NCI-H748 (cell line): ENCODE data around the gene UBE2G2.

Experiments
- DNase-seq: peaks from one replicate; lab custom pipeline; 2025; ENCODE audit not compliant: unreplicated experiment; lab: John Stamatoyannopoulos, UW

Gene UBE2G2

DNA sequence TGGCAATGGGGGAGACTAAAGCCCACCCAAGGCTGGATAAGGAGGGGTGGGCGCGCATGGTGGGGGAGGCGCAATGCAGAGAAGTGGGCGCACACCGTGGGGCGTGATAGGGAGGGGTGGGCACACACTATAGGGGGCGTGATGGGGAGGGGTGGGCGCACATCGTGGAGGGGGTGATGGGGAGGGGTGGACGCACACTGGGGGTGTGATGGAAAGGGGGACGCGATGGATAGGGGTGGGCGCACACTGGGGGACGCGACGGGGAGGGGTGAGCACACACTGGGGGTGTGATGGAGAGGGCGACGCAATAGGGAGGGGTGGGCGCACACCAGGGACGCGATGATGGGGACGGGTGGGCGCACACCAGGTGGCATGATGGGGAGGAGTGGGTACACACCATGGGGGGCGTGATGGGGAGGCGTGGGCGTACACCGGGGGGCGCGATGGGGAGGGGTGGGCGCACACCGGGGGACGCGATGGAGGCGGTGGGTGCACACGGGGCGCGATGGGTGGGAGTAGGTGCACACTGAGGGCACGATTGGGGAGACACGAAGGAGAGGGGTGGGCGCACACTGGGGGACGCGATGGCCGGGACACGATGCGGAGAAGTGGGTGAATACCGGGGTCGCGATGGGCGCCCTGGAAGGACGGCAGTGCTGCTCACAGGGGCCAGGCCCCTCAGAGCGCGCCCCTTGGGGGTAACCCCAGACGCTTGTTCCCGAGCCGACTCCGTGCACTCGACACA lies 15.3 kb upstream of the UBE2G2 start:
- no peak for DNase-seq

DNA sequence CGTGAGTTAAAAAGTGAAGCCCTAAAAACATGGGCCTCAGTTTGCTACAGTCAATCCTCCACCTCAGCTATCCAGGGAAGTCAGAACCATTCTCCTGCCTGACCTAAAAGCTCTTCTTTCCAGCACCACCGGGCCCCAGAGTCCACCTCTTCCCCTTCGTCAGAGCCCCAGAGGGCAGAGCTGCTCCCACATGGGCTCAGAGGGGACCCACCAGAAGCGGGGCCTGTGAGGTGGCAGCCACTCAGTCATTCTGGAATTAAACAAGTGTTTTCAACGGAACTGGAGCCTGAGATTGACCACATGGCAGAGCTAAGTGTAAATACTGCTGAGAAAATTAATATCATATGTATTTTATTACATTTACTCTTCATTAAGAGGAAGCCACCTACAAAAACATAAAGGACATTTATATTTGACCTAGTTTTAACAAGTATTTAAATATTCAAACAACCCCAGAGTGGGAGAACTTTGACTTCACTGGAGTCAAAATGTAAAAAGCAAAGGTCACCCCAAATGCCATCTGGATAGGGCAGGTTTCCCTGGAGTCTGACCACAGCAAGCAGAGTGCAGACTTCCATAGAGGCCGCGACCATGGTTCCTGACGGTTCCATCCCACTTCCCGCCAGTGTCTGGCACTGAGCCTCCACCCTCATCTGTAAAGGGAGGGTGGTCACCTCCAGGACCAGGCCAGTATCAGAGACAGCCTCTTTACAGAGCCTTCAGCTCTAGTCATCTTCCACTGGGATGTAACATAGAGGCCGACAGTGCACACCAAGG lies 14.4 kb upstream of the UBE2G2 start:
- DNase-seq = peak; percentile 9

DNA sequence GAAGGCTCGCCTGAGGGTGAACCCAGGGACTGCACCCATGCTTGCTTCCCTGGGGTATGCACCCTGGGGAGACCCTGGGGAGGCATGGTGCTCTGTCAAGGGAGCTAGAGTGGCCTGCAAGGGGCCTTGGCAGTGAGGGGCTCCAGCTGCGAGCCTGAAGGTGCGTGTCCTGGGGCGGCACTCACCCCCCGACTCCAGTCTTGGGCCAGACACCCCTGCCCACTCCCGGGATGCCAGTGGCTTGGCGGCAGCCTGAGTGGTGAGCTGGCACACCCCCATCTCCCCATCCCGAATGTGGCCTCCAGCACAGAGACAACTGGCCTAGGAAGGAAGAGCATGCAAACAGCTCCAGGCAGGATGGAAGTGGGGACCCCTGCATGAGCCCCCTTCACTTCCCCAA lies 13.6 kb upstream of the UBE2G2 start:
- no peak for DNase-seq

DNA sequence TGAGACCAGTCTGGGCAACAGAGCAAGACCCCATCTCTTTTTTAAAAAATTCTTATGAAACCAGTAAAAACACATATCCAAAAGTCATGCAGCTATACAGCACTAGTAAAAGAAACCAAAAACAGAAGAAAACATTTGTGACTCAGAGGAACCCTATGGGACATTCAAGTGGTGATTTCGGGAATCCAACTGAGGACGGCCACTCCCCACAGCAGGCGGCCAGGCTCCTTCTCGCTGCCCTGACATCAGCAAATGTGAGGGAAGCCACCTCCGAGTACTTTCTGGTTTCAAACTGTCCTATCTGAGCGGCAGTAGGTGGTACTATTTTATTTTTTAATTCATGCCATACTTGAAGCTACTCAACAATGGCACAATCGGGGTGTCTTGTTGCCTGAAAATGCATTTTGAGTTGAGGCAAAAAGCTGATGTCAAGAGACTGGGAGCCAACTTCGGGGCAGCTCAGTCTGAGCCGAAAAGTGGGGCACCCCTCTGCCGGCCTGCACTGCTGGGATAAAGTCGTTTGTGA lies 12.9 kb upstream of the UBE2G2 start:
- no peak for DNase-seq

DNA sequence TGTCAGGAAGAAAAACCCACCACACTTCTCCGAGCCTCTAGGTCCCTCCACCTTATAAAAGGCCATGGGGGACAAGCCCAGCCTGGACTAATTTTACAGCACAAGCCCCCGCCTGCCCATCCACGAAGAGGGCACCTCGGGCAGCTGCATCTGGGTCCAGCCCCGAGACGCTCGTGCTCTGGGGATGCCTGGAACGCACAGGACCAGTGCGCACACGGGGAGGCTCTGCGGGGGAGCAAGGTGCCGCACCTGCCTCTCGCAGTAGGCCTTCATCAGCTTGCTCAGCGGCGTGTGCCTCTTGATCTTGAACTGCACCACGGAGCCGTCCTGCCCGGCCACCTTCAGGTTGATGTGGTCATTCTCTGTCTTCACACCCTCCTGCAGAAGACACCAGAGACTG lies 12.1 kb upstream of the UBE2G2 start:
- DNase-seq = no peak

DNA sequence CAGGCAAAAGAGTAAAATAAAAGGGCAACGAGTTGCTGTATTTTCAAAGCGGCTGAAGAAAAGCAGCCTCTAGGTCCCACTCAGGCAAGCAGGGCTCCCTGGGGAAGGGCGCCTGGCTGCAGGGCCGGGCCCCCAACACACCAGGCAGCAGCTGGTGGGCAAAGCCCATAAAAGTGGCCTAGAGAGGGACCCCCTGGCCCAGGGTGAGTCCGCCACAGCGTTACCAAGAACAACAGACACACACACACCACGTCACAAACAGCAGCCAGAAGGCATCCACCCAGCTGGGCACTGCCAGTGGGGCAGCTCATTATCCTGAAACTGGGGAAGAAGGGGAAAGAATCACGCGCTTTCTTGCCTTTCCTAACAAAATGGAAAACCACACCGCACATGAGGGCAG lies 11.5 kb upstream of the UBE2G2 start:
- DNase-seq = no peak

DNA sequence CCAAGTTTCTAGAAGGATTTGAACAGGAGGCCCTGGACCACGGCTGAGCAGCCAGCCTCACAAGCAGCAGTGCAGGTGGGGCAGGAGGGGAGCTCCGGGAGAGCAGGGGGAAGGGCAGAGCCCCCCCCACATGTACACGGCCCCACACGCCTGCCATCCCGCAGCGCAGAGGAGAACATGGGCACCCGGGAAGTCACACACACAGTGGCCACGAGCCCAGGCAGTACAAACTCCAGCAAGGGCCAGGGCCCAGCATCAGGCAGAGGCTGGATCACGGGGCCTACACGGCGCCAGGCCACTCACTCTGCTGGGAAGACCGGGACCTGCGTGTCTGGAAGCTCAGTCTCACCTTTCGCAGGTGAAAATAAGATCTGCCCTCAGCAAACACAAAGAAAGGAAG lies 11.0 kb upstream of the UBE2G2 start:
- DNase-seq = no peak

DNA sequence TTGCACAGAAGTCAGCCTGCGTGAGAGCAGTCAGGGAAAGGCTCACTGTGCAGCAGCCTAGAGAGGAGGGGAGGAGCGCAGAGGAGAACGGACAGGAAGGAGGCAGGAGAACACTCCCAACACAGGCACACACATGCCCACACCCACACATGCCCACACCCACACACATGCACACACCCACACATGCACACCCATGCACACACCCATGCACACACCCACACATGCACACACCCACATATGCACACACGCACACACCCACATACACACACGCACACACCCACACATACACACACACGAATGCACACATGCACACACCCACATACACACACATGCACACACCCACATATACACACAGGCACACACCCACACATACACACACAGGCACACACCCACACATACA lies 9.2 kb upstream of the UBE2G2 start:
- no peak for DNase-seq

DNA sequence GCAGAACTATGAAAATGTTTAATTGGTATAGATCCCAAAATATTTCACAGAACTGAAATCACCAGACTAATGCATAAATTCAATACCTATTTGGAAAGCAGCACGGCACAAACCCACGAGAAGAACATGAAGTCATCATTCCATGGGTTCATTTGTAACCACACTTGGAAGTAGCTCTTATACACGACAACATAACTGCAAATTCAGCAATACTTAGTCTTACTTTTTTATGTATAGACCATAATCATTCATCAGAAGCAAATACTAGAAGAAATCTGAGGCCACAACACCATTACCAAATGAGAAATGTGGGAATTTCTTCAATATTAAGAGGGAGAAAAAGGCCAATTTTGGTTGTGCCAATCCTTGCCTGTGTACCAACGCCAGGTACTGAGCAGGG lies 4.2 kb upstream of the UBE2G2 start:
- DNase-seq = no peak

DNA sequence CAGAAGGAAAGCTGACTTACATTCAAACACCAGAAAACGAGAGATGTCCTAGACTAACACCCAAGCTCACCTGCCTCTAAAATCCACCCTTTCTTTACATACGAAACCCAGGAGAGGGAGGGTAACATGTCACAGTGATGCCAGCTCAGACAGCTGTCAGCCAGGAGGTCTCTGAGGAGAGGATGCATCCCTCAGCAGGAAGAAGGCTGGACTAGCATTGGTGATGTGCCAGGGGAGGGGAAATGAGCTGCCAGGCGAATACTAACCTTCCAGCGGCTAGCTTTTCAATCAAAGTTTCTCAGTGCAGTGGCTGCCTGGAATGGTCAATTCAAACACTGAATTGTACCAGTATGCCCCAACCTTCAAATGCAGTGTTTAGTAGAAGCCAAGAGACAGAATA lies 3.6 kb upstream of the UBE2G2 start:
- no peak for DNase-seq

DNA sequence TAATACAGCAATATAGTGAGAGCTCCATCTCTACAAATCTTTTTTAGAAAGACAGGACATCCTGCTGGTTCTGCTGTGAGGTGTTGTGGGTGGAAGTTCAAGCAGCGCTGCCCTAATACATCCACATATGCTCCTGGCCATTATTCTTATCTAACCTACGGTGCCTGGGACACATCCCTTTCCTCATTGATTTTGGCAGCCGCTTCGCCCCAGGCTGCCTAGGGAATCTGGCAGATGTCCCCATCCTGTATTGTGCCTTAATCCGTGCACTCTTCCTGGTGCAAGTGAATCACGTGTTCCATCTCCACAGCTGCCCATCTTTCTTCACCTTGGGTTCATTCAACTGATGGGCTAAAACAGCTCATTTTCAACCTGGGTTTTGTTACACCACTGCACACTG lies 3.1 kb upstream of the UBE2G2 start:
- DNase-seq = no peak

DNA sequence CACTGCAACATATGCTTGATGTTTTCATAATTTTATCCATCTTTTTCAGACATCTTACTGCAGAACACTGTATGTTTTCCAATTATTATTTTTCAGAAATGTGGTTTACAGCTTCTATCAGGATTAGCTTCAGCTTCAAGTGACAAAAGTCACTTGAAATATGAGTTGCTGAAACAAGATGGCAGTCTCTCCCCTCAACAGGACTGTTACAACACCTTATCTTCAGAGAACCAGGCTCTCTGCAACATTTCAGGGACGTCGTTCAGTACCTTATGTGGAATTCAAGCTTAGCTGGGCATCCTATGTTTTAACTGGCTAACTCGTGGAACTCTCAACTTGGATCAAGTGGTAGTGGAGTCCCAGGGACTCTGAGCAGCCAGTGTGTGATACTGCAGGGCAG lies 2.0 kb upstream of the UBE2G2 start:
- DNase-seq = no peak

DNA sequence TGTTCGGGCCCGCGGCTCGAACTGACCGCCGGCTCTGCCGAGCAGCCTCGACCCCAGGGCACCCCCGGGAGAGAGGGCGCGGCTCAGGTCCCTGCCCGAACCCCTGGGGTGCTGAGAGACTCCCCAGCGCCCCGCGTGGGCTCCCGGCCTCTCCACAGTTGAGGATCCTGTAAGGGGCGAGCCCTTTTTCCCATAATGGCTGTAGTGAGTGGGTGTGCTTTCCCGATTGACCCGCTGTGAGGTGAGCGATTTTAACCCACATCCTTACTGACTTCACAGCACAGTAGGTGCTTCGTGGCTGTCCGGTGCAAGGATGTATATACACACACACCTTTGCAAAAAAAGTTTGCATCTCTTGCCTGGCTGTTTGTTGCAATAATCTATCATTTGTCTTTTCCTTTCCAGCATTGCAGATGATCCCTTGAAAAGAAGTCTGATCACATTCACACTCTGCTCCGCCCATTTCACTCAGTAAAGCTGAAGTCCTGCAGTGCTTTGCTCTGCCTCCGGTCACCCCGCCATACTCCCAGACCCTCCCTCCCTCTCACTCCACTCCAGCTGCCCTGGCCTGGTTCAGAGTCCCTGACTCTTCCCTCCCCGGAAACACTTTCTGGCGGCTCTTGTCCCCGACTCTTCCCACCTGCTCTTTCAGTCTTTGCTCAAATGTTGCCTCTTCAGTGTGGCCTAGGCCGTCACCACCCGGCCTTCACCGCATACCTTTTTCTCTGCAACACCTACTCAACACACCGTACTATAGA lies 955 bp upstream of the UBE2G2 start:
- DNase-seq = peak; percentile 18

DNA sequence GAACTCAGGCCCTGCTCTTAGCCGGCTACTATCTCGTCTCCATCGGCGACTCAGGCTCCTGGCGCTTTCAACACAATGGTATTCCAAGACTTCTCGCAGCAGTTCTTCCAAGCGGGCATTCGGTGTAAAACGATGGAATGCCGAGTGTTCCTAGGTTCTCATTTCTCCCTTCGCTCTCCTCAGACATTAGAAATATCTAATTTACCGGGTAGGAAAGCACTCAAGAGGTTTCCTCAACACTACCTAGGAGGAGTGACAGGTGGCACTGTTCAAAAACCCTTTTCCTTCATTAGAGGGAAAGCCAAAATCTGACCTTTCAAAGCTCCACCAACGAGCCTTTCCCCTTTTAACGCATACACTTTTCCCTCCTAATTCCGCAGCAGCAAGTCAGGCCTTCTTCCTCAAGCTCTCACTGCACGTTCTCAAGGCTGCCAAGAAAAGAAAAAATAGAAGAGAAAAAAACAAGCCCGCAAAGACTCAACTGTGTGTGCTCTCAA lies 601 bp downstream of the UBE2G2 start:
- peak; percentile 27 for DNase-seq

DNA sequence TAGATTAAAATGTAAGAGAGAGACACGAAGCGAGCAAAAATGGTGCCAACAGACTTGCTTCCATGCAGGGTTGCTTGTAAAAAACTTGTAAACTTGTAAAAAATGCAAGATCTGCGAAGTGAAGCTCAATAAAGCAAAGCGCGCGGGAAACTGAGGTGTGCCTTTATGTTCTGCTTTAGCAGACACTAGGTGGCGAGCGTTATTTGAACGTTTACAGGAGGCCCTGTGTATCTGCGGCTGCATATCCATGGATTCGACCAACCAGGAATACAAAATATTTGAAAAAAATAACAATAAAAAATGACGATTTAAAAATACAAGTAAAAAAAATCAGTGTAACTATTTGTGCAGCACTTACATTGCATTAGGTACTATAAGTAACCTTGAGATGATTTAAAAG lies 1.5 kb downstream of the UBE2G2 start:
- peak; percentile 37 for DNase-seq

DNA sequence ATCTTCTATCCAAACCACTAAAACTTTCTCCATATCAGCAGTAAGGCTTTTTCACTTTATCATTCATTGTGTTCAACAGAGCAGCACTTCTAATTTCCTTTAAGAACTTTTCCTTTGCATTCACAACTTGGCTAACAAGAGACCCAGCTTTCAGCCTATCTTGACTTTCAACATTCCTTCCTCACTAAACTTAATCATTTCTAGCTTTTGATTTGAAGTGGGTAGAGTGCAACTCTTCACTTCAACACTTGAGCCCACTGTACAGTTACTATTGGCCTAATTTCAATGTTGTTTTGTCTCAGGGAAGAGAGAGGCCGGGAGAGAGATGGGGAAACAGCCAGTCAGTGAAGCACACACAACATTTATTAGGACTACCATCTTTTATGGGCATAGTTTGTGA lies 2.0 kb downstream of the UBE2G2 start:
- no peak for DNase-seq

DNA sequence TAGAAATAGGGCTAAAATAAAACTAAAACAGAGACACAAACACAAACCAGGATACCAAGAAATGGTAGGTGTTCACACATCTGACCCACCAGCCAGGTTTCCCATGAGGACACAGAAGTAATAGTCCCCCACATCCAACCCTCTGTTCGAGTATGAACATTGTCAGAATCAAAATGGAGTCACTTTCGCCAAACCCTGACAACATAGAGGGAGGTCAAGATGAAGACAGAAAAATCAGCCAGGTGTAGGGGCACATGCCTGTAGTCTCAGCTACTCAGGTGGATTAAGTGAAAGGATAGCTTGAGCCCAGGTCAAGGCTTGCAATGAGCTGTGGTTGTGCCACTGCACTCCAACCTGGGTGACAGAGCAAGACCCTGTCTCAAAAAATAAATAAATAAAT lies 3.8 kb downstream of the UBE2G2 start:
- DNase-seq = no peak

DNA sequence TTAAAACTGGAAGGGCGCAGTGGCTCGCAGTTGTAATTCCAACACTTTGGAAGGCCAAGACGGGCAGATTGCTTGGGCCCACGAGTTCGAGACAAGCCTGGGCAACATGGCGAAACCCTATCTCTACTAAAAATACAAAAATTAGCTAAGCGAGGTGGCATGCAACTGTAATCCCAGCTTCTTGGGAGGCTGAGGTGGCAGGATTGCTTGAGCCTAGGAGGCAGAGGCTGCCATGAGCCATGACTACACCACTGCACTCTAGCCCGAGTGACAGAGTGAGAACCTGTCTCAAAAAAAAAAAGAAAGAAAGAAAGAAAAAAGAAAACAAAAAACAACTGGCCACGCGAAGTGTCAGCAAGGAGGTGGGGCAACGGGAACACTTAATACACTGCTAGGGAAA lies 6.3 kb downstream of the UBE2G2 start:
- no peak for DNase-seq

DNA sequence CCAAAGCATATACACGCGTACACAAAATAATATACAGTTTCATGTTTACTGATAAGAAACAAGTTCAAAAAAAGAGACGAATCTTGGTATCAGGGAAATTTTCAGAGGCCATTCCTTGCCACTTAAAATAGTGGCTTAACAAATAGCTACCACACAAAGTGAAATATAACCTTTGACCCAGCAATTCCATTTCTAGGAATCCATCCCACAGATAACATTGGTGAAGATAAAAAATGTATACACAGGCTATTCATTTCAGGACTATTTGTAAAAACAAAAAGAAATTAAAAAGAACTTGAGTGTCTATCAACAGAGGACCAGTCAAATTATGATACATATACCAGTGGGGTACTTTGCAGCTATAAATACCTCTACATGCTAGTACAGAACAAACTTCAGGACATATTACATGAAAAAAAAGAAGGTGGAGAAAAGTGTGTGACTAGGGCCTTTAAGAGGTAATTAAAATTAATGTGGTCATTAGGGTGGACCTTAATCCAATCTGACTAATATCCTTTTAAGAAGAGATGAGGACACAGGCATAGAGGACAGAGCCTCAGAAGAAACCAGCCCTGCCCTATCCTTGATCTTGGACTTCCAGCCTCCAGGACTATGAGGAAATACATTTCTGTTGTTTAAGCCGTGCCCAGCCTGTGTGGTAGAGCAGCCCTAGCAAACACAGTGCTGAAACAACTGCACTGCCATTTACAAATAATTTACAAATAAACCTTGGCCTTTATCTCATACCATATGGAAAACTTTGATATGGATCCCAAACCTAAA lies 7.8 kb downstream of the UBE2G2 start:
- DNase-seq = no peak

DNA sequence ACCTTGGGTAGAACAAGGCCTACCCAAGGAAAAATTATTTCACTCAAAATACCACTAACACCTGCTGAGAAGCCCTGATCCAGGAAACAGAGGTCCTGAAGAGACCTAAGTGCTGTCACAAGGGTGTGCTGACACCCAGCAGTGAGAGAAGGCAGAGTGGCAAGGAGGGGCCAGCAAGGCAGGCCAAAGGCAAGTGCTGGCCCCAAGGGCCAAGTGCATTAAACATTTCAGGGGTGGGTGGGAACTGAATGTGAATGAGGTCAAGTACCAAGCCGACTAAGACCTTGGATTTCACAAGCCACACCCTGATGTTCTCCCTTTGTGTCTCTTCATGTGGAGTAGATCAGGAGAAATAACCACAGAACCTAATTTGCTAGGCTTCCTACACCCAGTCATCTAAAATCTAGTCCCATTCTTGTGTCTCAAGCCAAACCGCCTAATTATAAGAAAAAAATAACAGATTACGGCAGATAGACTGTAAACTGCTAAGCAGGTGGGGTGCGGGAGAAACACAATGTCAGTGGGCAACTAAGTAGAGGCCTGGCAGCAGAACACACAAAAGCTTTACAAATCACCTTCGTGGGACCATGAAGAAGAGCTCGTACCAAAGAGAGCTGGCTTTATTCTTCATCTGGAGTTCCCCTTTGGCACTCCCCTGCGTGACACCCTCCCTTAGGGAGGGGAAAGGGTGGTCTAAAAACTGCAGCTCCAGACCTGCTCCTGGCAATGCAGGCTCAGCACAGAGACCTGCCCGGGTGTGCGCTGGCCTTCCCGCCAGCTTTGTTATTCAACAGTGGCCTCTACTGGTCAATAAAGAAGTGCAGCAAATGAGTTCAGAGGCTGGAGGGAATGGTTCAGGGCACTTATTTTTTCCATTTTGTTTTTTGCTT lies 8.7 kb downstream of the UBE2G2 start:
- peak; percentile 60 for DNase-seq
